Liver (tissue), 9 donors: ENCODE data around the gene LAMP2. TPM values are rescaled to one million over a fixed set of nuclear protein-coding genes. Genes with fewer than 3 reads are reported as not detected.

Source experiments
- DNase-seq: peaks from one replicate; pipeline ENCODE4 v3.0.0-alpha.2; 2017; ENCODE audit warnings: low spot score
- H3K27ac ChIP-seq, 2 donors: one replicate each; pipeline ENCODE4 v1.7.0; 2013; ENCODE audit warnings: inconsistent platforms in 2 of 2, low read length in 2 of 2, control low read depth in 1 of 2, low read depth in 1 of 2, mild to moderate bottlenecking in 1 of 2
- H3K27me3 ChIP-seq, 4 donors: one replicate each; pipeline versions ENCODE4 v1.6.1 to v1.7.0; 2013; ENCODE audit warnings: low read length in 3 of 4, inconsistent platforms in 1 of 4, mild to moderate bottlenecking in 1 of 4, moderate library complexity in 1 of 4; ENCODE audit not compliant: control insufficient read depth in 4 of 4, insufficient read depth in 4 of 4
- H3K36me3 ChIP-seq, 4 donors: one replicate each; pipeline versions ENCODE4 v1.6.1 to v1.7.0; 2013; ENCODE audit warnings: low read length in 3 of 4, mild to moderate bottlenecking in 3 of 4, low read depth in 1 of 4, moderate library complexity in 1 of 4; ENCODE audit not compliant: control insufficient read depth in 4 of 4, insufficient read depth in 3 of 4
- H3K4me1 ChIP-seq, 4 donors: one replicate each; pipeline versions ENCODE4 v1.6.1 to v1.7.0; 2013; ENCODE audit warnings: low read length in 3 of 4, mild to moderate bottlenecking in 3 of 4, moderate library complexity in 1 of 4; ENCODE audit not compliant: control insufficient read depth in 4 of 4, insufficient read depth in 4 of 4
- H3K4me3 ChIP-seq, 3 donors: one replicate each; pipeline versions ENCODE4 v1.6.1 to v1.7.0; 2013; ENCODE audit warnings: low read length in 3 of 3, control low read depth in 1 of 3, low read depth in 1 of 3, mild to moderate bottlenecking in 1 of 3
- H3K9ac ChIP-seq, 2 donors: one replicate each; pipeline ENCODE4 v1.7.0; 2013; ENCODE audit warnings: low read length in 2 of 2, mild to moderate bottlenecking in 2 of 2, moderate library complexity in 2 of 2, control low read depth in 1 of 2, low read depth in 1 of 2
- H3K9me3 ChIP-seq, 4 donors: one replicate each; pipeline versions ENCODE4 v1.6.1 to v1.7.0; 2013; ENCODE audit warnings: low read length in 3 of 4; ENCODE audit not compliant: control insufficient read depth in 4 of 4
- EGR1 ChIP-seq, 2 donors: IDR thresholded peaks; 2 replicates each; pipeline ENCODE4 v1.6.1; 2016 to 2018; ENCODE audit warnings: antibody characterized with exemption in 2 of 2, low read depth in 2 of 2
- FOXA1 ChIP-seq: IDR thresholded peaks from 2 replicates; pipeline ENCODE4 v1.6.1; 2016; ENCODE audit warnings: antibody characterized with exemption
- FOXA2 ChIP-seq: IDR thresholded peaks from 2 replicates; pipeline ENCODE4 v1.6.1; 2016; ENCODE audit warnings: antibody characterized with exemption
- GABPA ChIP-seq, 2 donors: IDR thresholded peaks in 1 of 2; conservative IDR thresholded peaks in 1 of 2; 2 replicates each; pipeline ENCODE4 v1.6.1; 2016; ENCODE audit warnings: antibody characterized with exemption in 2 of 2, mild to moderate bottlenecking in 1 of 2, moderate library complexity in 1 of 2
- HNF4A ChIP-seq, 2 donors: conservative IDR thresholded peaks; 2 replicates each; pipeline ENCODE4 v1.6.1; 2016; ENCODE audit warnings: antibody characterized with exemption in 2 of 2, mild to moderate bottlenecking in 2 of 2
- HNF4G ChIP-seq: IDR thresholded peaks from 2 replicates; pipeline ENCODE4 v1.6.1; 2016; ENCODE audit warnings: antibody characterized with exemption
- JUND ChIP-seq, 2 donors: IDR thresholded peaks; 2 replicates each; pipeline ENCODE4 v1.6.1; 2016; ENCODE audit warnings: antibody characterized with exemption in 2 of 2
- NR2F2 ChIP-seq: IDR thresholded peaks from 2 replicates; pipeline ENCODE4 v1.6.1; 2016; ENCODE audit warnings: antibody characterized with exemption
- RAD21 ChIP-seq, 2 donors: IDR thresholded peaks; 2 replicates each; pipeline ENCODE4 v1.6.1; 2016; ENCODE audit warnings: antibody characterized with exemption in 2 of 2, mild to moderate bottlenecking in 2 of 2
- RXRA ChIP-seq, 2 donors: IDR thresholded peaks; 2 replicates each; pipeline ENCODE4 v1.6.1; 2017 to 2018; ENCODE audit warnings: antibody characterized with exemption in 2 of 2, mild to moderate bottlenecking in 1 of 2
- SP1 ChIP-seq: IDR thresholded peaks from 2 replicates; pipeline ENCODE4 v1.6.1; 2018; ENCODE audit warnings: antibody characterized with exemption, mild to moderate bottlenecking
- TAF1 ChIP-seq: conservative IDR thresholded peaks from 2 replicates; pipeline ENCODE4 v1.6.1; 2016; ENCODE audit warnings: antibody characterized with exemption, mild to moderate bottlenecking
- YY1 ChIP-seq: IDR thresholded peaks from 2 replicates; pipeline ENCODE4 v1.6.1; 2016; ENCODE audit warnings: antibody characterized with exemption, mild to moderate bottlenecking
- WGBS: extraction: QIAGEN DNeasy Blood & Tissue Kit; methylation state at CpG from one replicate; pipeline ENCODE4 v1.1.7; 2013; 5-methylcytosine and 5-hydroxymethylcytosine counted together
- polyA plus RNA-seq, 2 donors: library from polyadenylated mRNA; stranded (reverse) in 1 of 2; unstranded in 1 of 2; fragments of 200-250 nt in 1 of 2; fragments of >200 nt in 1 of 2; fragmentation: Nextera tagmentation in 1 of 2; extraction: Ambion mirVana in 1 of 2; gene quantifications; one replicate each; pipeline versions ENCODE4 v1.2.1 to v1.2.3, GENCODE V29; 2013 to 2015
- total RNA-seq, 2 donors: library from RNA; depleted of rRNA; stranded (reverse); fragments of >200 nt; gene quantifications; one replicate each; pipeline ENCODE4 v1.2.3, GENCODE V29; 2014
- TF ChIP-seq, protein P1 (sequence below): fragments of 150-350 bp; IDR thresholded peaks from 2 replicates; pipeline ENCODE4 v1.5.1; 2017; ENCODE audit warnings: improper control_type of control experiment, low read depth, low read length; ENCODE audit not compliant: missing input control
- TF ChIP-seq, protein P2 (sequence below): IDR thresholded peaks from 2 replicates; pipeline ENCODE4 v1.6.1; 2016; ENCODE audit warnings: antibody characterized with exemption
- TF ChIP-seq, protein P3 (sequence below): IDR thresholded peaks from 2 replicates; pipeline ENCODE4 v1.6.1; 2016; ENCODE audit warnings: antibody characterized with exemption
- TF ChIP-seq, protein P4 (sequence below): IDR thresholded peaks from 2 replicates; pipeline ENCODE4 v1.6.1; 2016; ENCODE audit warnings: antibody characterized with exemption
- TF ChIP-seq, protein P5 (sequence below): IDR thresholded peaks from 2 replicates; pipeline ENCODE4 v1.6.1; 2016; ENCODE audit warnings: antibody characterized with exemption, mild to moderate bottlenecking
- donor health status: healthy.
- donor health status: healthy.
- donor health status: healthy.
- donor health status: healthy.
- donor health status: healthy.

Gene LAMP2
- total and polyA plus RNA-seq, 4 donors: 80.0 to 140 (median 119) TPM

DNA sequence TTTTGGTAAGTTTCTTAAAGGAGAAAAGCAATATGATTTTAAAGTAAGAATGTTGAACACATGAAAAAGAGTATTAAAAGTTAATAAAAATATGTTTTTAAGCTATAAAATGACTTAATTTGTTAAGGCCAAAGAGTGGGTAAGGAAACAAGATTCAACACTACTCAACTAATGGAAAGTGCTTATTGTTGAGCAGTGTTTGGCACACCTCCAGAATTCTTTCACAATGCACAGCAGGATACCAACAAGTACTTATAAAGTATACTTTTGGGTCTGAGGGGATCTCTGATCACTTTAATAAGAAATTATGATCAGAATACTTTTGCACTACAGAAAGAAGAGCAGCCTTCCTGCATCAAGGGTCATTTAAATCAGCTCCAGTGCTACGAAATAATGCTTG is 5.9 kb downstream of the LAMP2 start (continued):
- TF ChIP-seq, protein P1, sequence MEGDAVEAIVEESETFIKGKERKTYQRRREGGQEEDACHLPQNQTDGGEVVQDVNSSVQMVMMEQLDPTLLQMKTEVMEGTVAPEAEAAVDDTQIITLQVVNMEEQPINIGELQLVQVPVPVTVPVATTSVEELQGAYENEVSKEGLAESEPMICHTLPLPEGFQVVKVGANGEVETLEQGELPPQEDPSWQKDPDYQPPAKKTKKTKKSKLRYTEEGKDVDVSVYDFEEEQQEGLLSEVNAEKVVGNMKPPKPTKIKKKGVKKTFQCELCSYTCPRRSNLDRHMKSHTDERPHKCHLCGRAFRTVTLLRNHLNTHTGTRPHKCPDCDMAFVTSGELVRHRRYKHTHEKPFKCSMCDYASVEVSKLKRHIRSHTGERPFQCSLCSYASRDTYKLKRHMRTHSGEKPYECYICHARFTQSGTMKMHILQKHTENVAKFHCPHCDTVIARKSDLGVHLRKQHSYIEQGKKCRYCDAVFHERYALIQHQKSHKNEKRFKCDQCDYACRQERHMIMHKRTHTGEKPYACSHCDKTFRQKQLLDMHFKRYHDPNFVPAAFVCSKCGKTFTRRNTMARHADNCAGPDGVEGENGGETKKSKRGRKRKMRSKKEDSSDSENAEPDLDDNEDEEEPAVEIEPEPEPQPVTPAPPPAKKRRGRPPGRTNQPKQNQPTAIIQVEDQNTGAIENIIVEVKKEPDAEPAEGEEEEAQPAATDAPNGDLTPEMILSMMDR: no peak
- TF ChIP-seq, protein P2, sequence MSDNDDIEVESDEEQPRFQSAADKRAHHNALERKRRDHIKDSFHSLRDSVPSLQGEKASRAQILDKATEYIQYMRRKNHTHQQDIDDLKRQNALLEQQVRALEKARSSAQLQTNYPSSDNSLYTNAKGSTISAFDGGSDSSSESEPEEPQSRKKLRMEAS: no peak

DNA sequence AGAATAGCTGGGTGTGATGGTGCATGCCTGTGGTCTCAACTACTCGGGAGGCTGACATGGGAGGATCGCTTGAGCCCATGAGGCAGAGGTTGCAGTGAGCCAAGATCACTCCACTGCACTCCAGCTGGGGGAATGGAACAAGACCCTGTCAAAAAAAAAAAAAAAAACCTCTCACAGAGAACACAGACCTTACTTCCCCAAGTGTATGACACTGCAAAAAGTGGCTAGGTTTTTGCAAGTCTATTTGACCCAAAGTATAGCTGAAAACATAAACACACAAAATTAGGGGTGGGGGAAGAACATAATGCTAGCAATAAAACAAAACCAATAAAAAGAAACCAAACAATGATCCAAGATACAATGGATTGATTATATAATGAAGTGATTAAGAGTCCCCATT is 6.7 kb downstream of the LAMP2 start:
- Histone ChIP-seq H3K4me1 (peaks cover 5 to 20% (median 13%) of the 10 kb centered on the region in 4 donors), H3K27ac (no peak overlapping the region), H3K4me3 (no peak overlapping the region)

More for the DNA sequence above, 6.7 kb downstream of the LAMP2 start:
- WGBS: 88% methylated on average over 2 of the region's 2 CpGs
- no peaks in the 10 kb centered on the region for H3K9me3 ChIP-seq
- no peak for DNase-seq
- no peaks in the 10 kb centered on the region for H3K27me3 ChIP-seq
- H3K36me3 ChIP-seq: no peaks in the 10 kb centered on the region
- TF ChIP-seq, protein P3, sequence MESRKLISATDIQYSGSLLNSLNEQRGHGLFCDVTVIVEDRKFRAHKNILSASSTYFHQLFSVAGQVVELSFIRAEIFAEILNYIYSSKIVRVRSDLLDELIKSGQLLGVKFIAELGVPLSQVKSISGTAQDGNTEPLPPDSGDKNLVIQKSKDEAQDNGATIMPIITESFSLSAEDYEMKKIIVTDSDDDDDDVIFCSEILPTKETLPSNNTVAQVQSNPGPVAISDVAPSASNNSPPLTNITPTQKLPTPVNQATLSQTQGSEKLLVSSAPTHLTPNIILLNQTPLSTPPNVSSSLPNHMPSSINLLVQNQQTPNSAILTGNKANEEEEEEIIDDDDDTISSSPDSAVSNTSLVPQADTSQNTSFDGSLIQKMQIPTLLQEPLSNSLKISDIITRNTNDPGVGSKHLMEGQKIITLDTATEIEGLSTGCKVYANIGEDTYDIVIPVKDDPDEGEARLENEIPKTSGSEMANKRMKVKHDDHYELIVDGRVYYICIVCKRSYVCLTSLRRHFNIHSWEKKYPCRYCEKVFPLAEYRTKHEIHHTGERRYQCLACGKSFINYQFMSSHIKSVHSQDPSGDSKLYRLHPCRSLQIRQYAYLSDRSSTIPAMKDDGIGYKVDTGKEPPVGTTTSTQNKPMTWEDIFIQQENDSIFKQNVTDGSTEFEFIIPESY: no peak
- TF ChIP-seq FOXA1: no peak
- no peak for TF ChIP-seq RXRA (IDR thresholded peaks at IDR 0.05)
- no peak for TF ChIP-seq YY1
- no peak for TF ChIP-seq EGR1 (IDR thresholded peaks at IDR 0.05; ENCODE audit: low read depth in 2 of 2)
- TF ChIP-seq, protein P1: no peak
- TF ChIP-seq RAD21 (IDR thresholded peaks at IDR 0.05): no peak
- TF ChIP-seq, protein P4, sequence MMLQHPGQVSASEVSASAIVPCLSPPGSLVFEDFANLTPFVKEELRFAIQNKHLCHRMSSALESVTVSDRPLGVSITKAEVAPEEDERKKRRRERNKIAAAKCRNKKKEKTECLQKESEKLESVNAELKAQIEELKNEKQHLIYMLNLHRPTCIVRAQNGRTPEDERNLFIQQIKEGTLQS: no peak
- TF ChIP-seq NR2F2: no peak
- TF ChIP-seq GABPA (IDR thresholded peaks at IDR 0.05 in 1 of 2, conservative IDR thresholded peaks at IDR 0.05 in 1 of 2): no peak
- TF ChIP-seq JUND (IDR thresholded peaks at IDR 0.05): no peak
- TF ChIP-seq, protein P5, sequence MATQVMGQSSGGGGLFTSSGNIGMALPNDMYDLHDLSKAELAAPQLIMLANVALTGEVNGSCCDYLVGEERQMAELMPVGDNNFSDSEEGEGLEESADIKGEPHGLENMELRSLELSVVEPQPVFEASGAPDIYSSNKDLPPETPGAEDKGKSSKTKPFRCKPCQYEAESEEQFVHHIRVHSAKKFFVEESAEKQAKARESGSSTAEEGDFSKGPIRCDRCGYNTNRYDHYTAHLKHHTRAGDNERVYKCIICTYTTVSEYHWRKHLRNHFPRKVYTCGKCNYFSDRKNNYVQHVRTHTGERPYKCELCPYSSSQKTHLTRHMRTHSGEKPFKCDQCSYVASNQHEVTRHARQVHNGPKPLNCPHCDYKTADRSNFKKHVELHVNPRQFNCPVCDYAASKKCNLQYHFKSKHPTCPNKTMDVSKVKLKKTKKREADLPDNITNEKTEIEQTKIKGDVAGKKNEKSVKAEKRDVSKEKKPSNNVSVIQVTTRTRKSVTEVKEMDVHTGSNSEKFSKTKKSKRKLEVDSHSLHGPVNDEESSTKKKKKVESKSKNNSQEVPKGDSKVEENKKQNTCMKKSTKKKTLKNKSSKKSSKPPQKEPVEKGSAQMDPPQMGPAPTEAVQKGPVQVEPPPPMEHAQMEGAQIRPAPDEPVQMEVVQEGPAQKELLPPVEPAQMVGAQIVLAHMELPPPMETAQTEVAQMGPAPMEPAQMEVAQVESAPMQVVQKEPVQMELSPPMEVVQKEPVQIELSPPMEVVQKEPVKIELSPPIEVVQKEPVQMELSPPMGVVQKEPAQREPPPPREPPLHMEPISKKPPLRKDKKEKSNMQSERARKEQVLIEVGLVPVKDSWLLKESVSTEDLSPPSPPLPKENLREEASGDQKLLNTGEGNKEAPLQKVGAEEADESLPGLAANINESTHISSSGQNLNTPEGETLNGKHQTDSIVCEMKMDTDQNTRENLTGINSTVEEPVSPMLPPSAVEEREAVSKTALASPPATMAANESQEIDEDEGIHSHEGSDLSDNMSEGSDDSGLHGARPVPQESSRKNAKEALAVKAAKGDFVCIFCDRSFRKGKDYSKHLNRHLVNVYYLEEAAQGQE: no peak
- no peak for TF ChIP-seq TAF1
- TF ChIP-seq, protein P2: no peak
- no peak for TF ChIP-seq HNF4G
- TF ChIP-seq FOXA2: no peak
- no peak for TF ChIP-seq SP1
- TF ChIP-seq HNF4A (conservative IDR thresholded peaks at IDR 0.05): no peak
- H3K9ac ChIP-seq: no peak overlapping the region
